ENCODE results near the gene LCMT1.

GRCh38 chr16:25108054-25108453 lies 3.5 kb upstream of the LCMT1 start:
- TF ChIP-seq EZH2 (IDR thresholded peaks at IDR 0.05; ENCODE audit: borderline replicate concordance, low read length) (no peak), CTCF (conservative IDR thresholded peaks at IDR 0.05 in 1 of 2, IDR thresholded peaks at IDR 0.05 in 1 of 2; ENCODE audit: extremely low read depth in 1 of 2, insufficient read depth in 1 of 2, low read depth in 1 of 2, low read length in 2 of 2) (no peak)
